ENCODE data around the gene HERC3.

HERC3 gene

GRCh38 chr4:88660446-88661294 is 68.4 kb downstream of the HERC3 start:
- no peak for DNase-seq

- DNase-seq = no peak
Observed at GRCh38 chr4:88661739-88662138, 69.5 kb downstream of the HERC3 start.

- DNase-seq = peak; percentile 48 to 69
Observed at GRCh38 chr4:88672987-88673386, 80.7 kb downstream of the HERC3 start.

- DNase-seq = no peak
Observed at GRCh38 chr4:88673886-88674285, 81.6 kb downstream of the HERC3 start.

- no peak for DNase-seq
Observed at GRCh38 chr4:88674565-88674964, 82.3 kb downstream of the HERC3 start.

- no peak for DNase-seq
Observed at GRCh38 chr4:88674979-88675378, 82.7 kb downstream of the HERC3 start.

- DNase-seq = no peak
Observed at GRCh38 chr4:88675543-88675942, 83.3 kb downstream of the HERC3 start.

GRCh38 chr4:88681209-88681608 is 88.9 kb downstream of the HERC3 start:
- DNase-seq = no peak

GRCh38 chr4:88690355-88690754 is 98.1 kb downstream of the HERC3 start:
- DNase-seq = no peak

- DNase-seq = no peak
Observed at GRCh38 chr4:88693792-88694191, 101.5 kb downstream of the HERC3 start.

GRCh38 chr4:88696630-88697029 is 104.3 kb downstream of the HERC3 start:
- DNase-seq = no peak

GRCh38 chr4:88697141-88697540 is 104.9 kb downstream of the HERC3 start:
- no peak for DNase-seq

- peak; percentile 30 to 48 for DNase-seq
Observed at GRCh38 chr4:88697588-88698329, 105.5 kb downstream of the HERC3 start, which contains the start of gene NAP1L5. NAP1L5 (minus strand) TSS chr4:88697829; CDS start chr4:88697754, 75 bp downstream.

GRCh38 chr4:88698519-88698918 is 106.2 kb downstream of the HERC3 start:
- DNase-seq = no peak

- DNase-seq = no peak
Observed at GRCh38 chr4:88702782-88703181, 110.5 kb downstream of the HERC3 start.

GRCh38 chr4:88705223-88705622 is 112.9 kb downstream of the HERC3 start:
- no peak for DNase-seq

- no peak for DNase-seq
Observed at GRCh38 chr4:88705805-88706492, 113.7 kb downstream of the HERC3 start.

- DNase-seq = peak; percentile 42 to 43
Observed at GRCh38 chr4:88706574-88706973, 114.3 kb downstream of the HERC3 start.

- no peak for DNase-seq
Observed at GRCh38 chr4:88709989-88710388, 117.7 kb downstream of the HERC3 start.

- DNase-seq = no peak
Observed at GRCh38 chr4:88713782-88714181, 121.5 kb downstream of the HERC3 start.

- DNase-seq = no peak
Observed at GRCh38 chr4:88718098-88718497, 125.8 kb downstream of the HERC3 start.

GRCh38 chr4:88719381-88719780 is 127.1 kb downstream of the HERC3 start:
- no peak for DNase-seq
